ENCODE data around the gene CAMK2G.

CAMK2G gene

GRCh38 chr10:73879296-73880173, 5.2 kb upstream of the CAMK2G start:
- DNase-seq (ENCODE audit: low read depth in 2 of 2), result peak; percentile 85 to 86

GRCh38 chr10:73878365-73878764, 4.0 kb upstream of the CAMK2G start:
- no peak for DNase-seq (ENCODE audit: low read depth in 2 of 2)

GRCh38 chr10:73877533-73878160, 3.3 kb upstream of the CAMK2G start:
- DNase-seq (ENCODE audit: low read depth in 2 of 2), result no peak

GRCh38 chr10:73876971-73877370, 2.6 kb upstream of the CAMK2G start:
- DNase-seq (ENCODE audit: low read depth in 2 of 2), result no peak

GRCh38 chr10:73876566-73876965, 2.2 kb upstream of the CAMK2G start:
- DNase-seq (ENCODE audit: low read depth in 2 of 2), result no peak

GRCh38 chr10:73876157-73876556, 1.8 kb upstream of the CAMK2G start:
- no peak for DNase-seq (ENCODE audit: low read depth in 2 of 2)

GRCh38 chr10:73875139-73875475, 752 bp upstream of the CAMK2G start:
- no peak for DNase-seq (ENCODE audit: low read depth in 2 of 2)

- DNase-seq (ENCODE audit: low read depth in 2 of 2), result no peak
Observed at GRCh38 chr10:73873838-73874215, 528 bp downstream of the CAMK2G start.

GRCh38 chr10:73873142-73873837, 1.1 kb downstream of the CAMK2G start:
- DNase-seq (ENCODE audit: low read depth in 2 of 2), result no peak

- no peak for DNase-seq (ENCODE audit: low read depth in 2 of 2)
Observed at GRCh38 chr10:73872190-73872710, 2.1 kb downstream of the CAMK2G start.

GRCh38 chr10:73871295-73872189, 2.8 kb downstream of the CAMK2G start:
- DNase-seq (ENCODE audit: low read depth in 2 of 2), result no peak

GRCh38 chr10:73868655-73869195, 5.6 kb downstream of the CAMK2G start:
- DNase-seq (ENCODE audit: low read depth in 2 of 2), result no peak

GRCh38 chr10:73867871-73868631, 6.3 kb downstream of the CAMK2G start:
- DNase-seq (ENCODE audit: low read depth in 2 of 2), result no peak

GRCh38 chr10:73867126-73867807, 7.1 kb downstream of the CAMK2G start:
- DNase-seq (ENCODE audit: low read depth in 2 of 2), result no peak

GRCh38 chr10:73866621-73867020, 7.7 kb downstream of the CAMK2G start:
- DNase-seq (ENCODE audit: low read depth in 2 of 2), result no peak

- peak in 1 of 2 donors; percentile 11 for DNase-seq (ENCODE audit: low read depth in 2 of 2)
Observed at GRCh38 chr10:73865459-73866442, 8.6 kb downstream of the CAMK2G start.

- no peak for DNase-seq (ENCODE audit: low read depth in 2 of 2)
Observed at GRCh38 chr10:73865107-73865458, 9.3 kb downstream of the CAMK2G start.

GRCh38 chr10:73864229-73864628, 10.1 kb downstream of the CAMK2G start:
- no peak for DNase-seq (ENCODE audit: low read depth in 2 of 2)
